HCT116 (cell line): ENCODE measurements around the gene TRMT11. TPM values are rescaled to one million over a fixed set of nuclear protein-coding genes. Genes with fewer than 3 reads are reported as not detected.

Experiments used
- ATAC-seq: fragments of 200-7000 bp; cut with Tn5 transposase; 2 replicates; pipeline ENCODE4 v1.9.1; 2020; ENCODE audit warnings: mild to moderate bottlenecking, moderate library complexity
- BruUV-seq: library from RNA; stranded (reverse); fragments of 400-500 nt; replicated peaks from 2 replicates; lab custom pipeline; 2021; lab: Mats Ljungman, UMichigan
- CTCF ChIA-PET: fragments of 300-600 bp; sonication (Branson Sonifier 250); formaldehyde crosslinking; loops from one replicate; lab custom pipeline; 2021; ENCODE audit warnings: antibody characterized with exemption; lab: Charles Lee
- POLR2A ChIA-PET: fragments of 300-600, 350-600 bp; sonication (Branson Sonifier 250); formaldehyde crosslinking; loops from one replicate; lab custom pipeline; 2021; ENCODE audit warnings: antibody characterized with exemption; lab: Charles Lee
- RAD21 ChIA-PET, 2 experiments: fragments of 300-600 bp; sonication (Branson Sonifier 250); formaldehyde crosslinking; loops; one replicate each; lab custom pipeline; 2023; ENCODE audit warnings: low total read pairs in 2 of 2; ENCODE audit not compliant: uncharacterized antibody in 2 of 2, unreplicated experiment in 2 of 2, low non-redundant PET in 1 of 2; lab: Charles Lee
- DNase-seq: peaks from one replicate; pipeline ENCODE4 v3.0.0-alpha.2; 2010; ENCODE audit warnings: low read depth, low spot score
- H2AFZ ChIP-seq: fragments of 200-600 bp; shearing (Covaris generic), sonication (generic); 2 replicates; pipeline ENCODE4 v1.6.1; 2017; ENCODE audit warnings: low read depth, mixed run types, mixed read lengths, antibody characterized with exemption, low read length; ENCODE audit not compliant: poor library complexity, severe bottlenecking
- H3K27ac ChIP-seq: 2 replicates; pipeline ENCODE4 v1.5.1; 2012; ENCODE audit warnings: low read depth, low read length
- H3K27me3 ChIP-seq: fragments of 200-600 bp; sonication (generic); 2 replicates; pipeline ENCODE4 v1.6.1; 2016; ENCODE audit warnings: mixed run types, low read length, mixed read lengths; ENCODE audit not compliant: insufficient read depth
- H3K36me3 ChIP-seq, 2 experiments: fragments of 200-500 bp in 1 of 2; fragments of 200-600 bp in 1 of 2; sonication (Bioruptor generic) in 1 of 2; sonication (generic) in 1 of 2; 2 replicates each; pipeline versions ENCODE4 v1.5.1 to v1.6.1; 2014 to 2016; ENCODE audit warnings: low read length in 2 of 2, inconsistent platforms in 1 of 2, mixed read lengths in 1 of 2, mixed run types in 1 of 2; ENCODE audit not compliant: insufficient read depth in 2 of 2, control insufficient read depth in 1 of 2
- H3K4me1 ChIP-seq, 2 experiments: fragments of 200-600 bp in 1 of 2; sonication (generic) in 1 of 2; 2 replicates each; pipeline versions ENCODE4 v1.5.1 to v1.6.1; 2012 to 2017; ENCODE audit warnings: low read length in 2 of 2, inconsistent platforms in 1 of 2, mild to moderate bottlenecking in 1 of 2, mixed read lengths in 1 of 2, mixed run types in 1 of 2, moderate library complexity in 1 of 2; ENCODE audit not compliant: insufficient read depth in 2 of 2, control insufficient read depth in 1 of 2
- H3K4me2 ChIP-seq: fragments of 200-600 bp; sonication (generic); 2 replicates; pipeline ENCODE4 v1.6.1; 2017; ENCODE audit warnings: mixed run types, low read length, mixed read lengths
- H3K4me3 ChIP-seq, 2 experiments: fragments of 200-600 bp in 1 of 2; sonication (generic) in 1 of 2; replicated peaks in 1 of 2; 2 replicates each; pipeline ENCODE4 v1.5.1; 2011 to 2016; ENCODE audit warnings: low read length in 2 of 2, control low read depth in 1 of 2, low read depth in 1 of 2, mild to moderate bottlenecking in 1 of 2, mixed read lengths in 1 of 2, mixed run types in 1 of 2
- H3K79me2 ChIP-seq: fragments of 200-600 bp; sonication (generic); 2 replicates; pipeline ENCODE4 v1.6.1; 2017; ENCODE audit warnings: mild to moderate bottlenecking, mixed run types, low read length, moderate library complexity, mixed read lengths; ENCODE audit not compliant: insufficient read depth
- H3K9ac ChIP-seq: fragments of 200-600 bp; sonication (generic); 2 replicates; pipeline ENCODE4 v1.6.1; 2016; ENCODE audit warnings: low read length, mixed read lengths
- H3K9me2 ChIP-seq: fragments of 200-600 bp; sonication (generic), shearing (Covaris generic); 2 replicates; pipeline ENCODE4 v1.6.1; 2017; ENCODE audit warnings: mixed run types, mild to moderate bottlenecking, moderate library complexity; ENCODE audit not compliant: insufficient read depth
- H3K9me3 ChIP-seq, 2 experiments: fragments of 200-500 bp in 1 of 2; fragments of 200-600 bp in 1 of 2; sonication (Bioruptor generic) in 1 of 2; sonication (generic) in 1 of 2; 2 replicates each; pipeline ENCODE4 v1.6.1; 2014 to 2017; ENCODE audit warnings: low read length in 2 of 2, mixed read lengths in 2 of 2, inconsistent platforms in 1 of 2, low read depth in 1 of 2, mild to moderate bottlenecking in 1 of 2, mixed run types in 1 of 2, moderate library complexity in 1 of 2; ENCODE audit not compliant: control insufficient read depth in 1 of 2, insufficient read depth in 1 of 2
- H4K20me1 ChIP-seq: fragments of 200-600 bp; sonication (generic), shearing (Covaris generic); 2 replicates; pipeline ENCODE4 v1.6.1; 2017; ENCODE audit warnings: mixed run types, mild to moderate bottlenecking, moderate library complexity; ENCODE audit not compliant: insufficient read depth
- CBX3 ChIP-seq: IDR thresholded peaks from 2 replicates; pipeline ENCODE4 v1.6.1; 2012; ENCODE audit warnings: low read depth
- CEBPB ChIP-seq: IDR thresholded peaks from 2 replicates; pipeline ENCODE4 v1.6.1; 2012; ENCODE audit warnings: low read depth
- EZH2 ChIP-seq: fragments of 200-600 bp; sonication (generic); IDR thresholded peaks from 2 replicates; pipeline ENCODE4 v1.6.1; 2017; ENCODE audit warnings: antibody characterized with exemption, mixed run types
- EZH2phosphoT487 ChIP-seq: fragments of 200-600 bp; IDR thresholded peaks from 2 replicates; pipeline ENCODE4 v1.6.1; 2018; ENCODE audit warnings: antibody characterized with exemption, borderline replicate concordance
- MAX ChIP-seq: IDR thresholded peaks from 2 replicates; pipeline ENCODE4 v1.6.1; 2012
- POLR2A ChIP-seq: IDR thresholded peaks from 2 replicates; pipeline ENCODE4 v1.7.0; 2011; ENCODE audit warnings: borderline replicate concordance; ENCODE audit not compliant: insufficient read depth, insufficient read length; ENCODE audit errors: extremely low read depth
- POLR2AphosphoS5 ChIP-seq: IDR thresholded peaks from 2 replicates; pipeline ENCODE4 v1.6.1; 2011; ENCODE audit warnings: mild to moderate bottlenecking, low read depth, low read length, moderate library complexity
- RAD21 ChIP-seq: IDR thresholded peaks from 2 replicates; pipeline ENCODE4 v1.6.1; 2012; ENCODE audit warnings: low read depth, mild to moderate bottlenecking
- SIN3A ChIP-seq: IDR thresholded peaks from 2 replicates; pipeline ENCODE4 v1.6.1; 2012; ENCODE audit warnings: low read depth
- SRF ChIP-seq: IDR thresholded peaks from 2 replicates; pipeline ENCODE4 v1.6.1; 2012; ENCODE audit warnings: low read depth
- ZBTB33 ChIP-seq: IDR thresholded peaks from 2 replicates; pipeline ENCODE4 v1.6.1; 2011; ENCODE audit warnings: mild to moderate bottlenecking, low read length, moderate library complexity; ENCODE audit not compliant: insufficient replicate concordance; ENCODE audit errors: extremely low read depth
- ZFX ChIP-seq: fragments of 450-650 bp; IDR thresholded peaks from 2 replicates; pipeline ENCODE4 v1.6.1; 2017
- intact Hi-C: fragments of 100-400 bp; cut with micrococcal nuclease; formaldehyde crosslinking; loops from 2 replicates; pipeline ENCODE4 v1.10.0; 2022
- total RNA-seq: library from RNA; stranded (reverse); gene quantifications from one replicate; pipeline ENCODE4 v1.2.1, GENCODE V29; 2021; ENCODE audit not compliant: unreplicated experiment
- TF ChIP-seq, protein P1 (sequence below): IDR thresholded peaks from 2 replicates; pipeline ENCODE4 v1.6.1; 2012; ENCODE audit warnings: low read depth
- TF ChIP-seq, protein P2 (sequence below), 3 experiments: fragments of 200-600 bp in 1 of 3; sonication (generic) in 1 of 3; IDR thresholded peaks in 2 of 3; conservative IDR thresholded peaks in 1 of 3; 2 replicates each; pipeline ENCODE4 v1.5.1; 2012 to 2017; ENCODE audit warnings: low read depth in 2 of 3, low read length in 2 of 3, antibody characterized with exemption in 1 of 3, borderline replicate concordance in 1 of 3, control low read depth in 1 of 3, mild to moderate bottlenecking in 1 of 3, mixed read lengths in 1 of 3, mixed run types in 1 of 3, moderate library complexity in 1 of 3; ENCODE audit not compliant: insufficient read depth in 1 of 3

The TRMT11 gene
- total RNA-seq, 1 experiment from 2014 or later: 41.8 TPM

GRCh38 chr6:126069449-126069848, 83.1 kb downstream of the TRMT11 start:
- no peaks in the 10 kb centered on the region for H3K79me2 ChIP-seq
- TF ChIP-seq, protein P1, sequence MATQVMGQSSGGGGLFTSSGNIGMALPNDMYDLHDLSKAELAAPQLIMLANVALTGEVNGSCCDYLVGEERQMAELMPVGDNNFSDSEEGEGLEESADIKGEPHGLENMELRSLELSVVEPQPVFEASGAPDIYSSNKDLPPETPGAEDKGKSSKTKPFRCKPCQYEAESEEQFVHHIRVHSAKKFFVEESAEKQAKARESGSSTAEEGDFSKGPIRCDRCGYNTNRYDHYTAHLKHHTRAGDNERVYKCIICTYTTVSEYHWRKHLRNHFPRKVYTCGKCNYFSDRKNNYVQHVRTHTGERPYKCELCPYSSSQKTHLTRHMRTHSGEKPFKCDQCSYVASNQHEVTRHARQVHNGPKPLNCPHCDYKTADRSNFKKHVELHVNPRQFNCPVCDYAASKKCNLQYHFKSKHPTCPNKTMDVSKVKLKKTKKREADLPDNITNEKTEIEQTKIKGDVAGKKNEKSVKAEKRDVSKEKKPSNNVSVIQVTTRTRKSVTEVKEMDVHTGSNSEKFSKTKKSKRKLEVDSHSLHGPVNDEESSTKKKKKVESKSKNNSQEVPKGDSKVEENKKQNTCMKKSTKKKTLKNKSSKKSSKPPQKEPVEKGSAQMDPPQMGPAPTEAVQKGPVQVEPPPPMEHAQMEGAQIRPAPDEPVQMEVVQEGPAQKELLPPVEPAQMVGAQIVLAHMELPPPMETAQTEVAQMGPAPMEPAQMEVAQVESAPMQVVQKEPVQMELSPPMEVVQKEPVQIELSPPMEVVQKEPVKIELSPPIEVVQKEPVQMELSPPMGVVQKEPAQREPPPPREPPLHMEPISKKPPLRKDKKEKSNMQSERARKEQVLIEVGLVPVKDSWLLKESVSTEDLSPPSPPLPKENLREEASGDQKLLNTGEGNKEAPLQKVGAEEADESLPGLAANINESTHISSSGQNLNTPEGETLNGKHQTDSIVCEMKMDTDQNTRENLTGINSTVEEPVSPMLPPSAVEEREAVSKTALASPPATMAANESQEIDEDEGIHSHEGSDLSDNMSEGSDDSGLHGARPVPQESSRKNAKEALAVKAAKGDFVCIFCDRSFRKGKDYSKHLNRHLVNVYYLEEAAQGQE: no peak
- TF ChIP-seq EZH2: no peak
- TF ChIP-seq ZBTB33: no peak
- no peak for TF ChIP-seq CBX3
- no peak for TF ChIP-seq POLR2A
- no peak for TF ChIP-seq SRF
- no peak for TF ChIP-seq POLR2AphosphoS5
- no peak for TF ChIP-seq SIN3A
- TF ChIP-seq, protein P2, sequence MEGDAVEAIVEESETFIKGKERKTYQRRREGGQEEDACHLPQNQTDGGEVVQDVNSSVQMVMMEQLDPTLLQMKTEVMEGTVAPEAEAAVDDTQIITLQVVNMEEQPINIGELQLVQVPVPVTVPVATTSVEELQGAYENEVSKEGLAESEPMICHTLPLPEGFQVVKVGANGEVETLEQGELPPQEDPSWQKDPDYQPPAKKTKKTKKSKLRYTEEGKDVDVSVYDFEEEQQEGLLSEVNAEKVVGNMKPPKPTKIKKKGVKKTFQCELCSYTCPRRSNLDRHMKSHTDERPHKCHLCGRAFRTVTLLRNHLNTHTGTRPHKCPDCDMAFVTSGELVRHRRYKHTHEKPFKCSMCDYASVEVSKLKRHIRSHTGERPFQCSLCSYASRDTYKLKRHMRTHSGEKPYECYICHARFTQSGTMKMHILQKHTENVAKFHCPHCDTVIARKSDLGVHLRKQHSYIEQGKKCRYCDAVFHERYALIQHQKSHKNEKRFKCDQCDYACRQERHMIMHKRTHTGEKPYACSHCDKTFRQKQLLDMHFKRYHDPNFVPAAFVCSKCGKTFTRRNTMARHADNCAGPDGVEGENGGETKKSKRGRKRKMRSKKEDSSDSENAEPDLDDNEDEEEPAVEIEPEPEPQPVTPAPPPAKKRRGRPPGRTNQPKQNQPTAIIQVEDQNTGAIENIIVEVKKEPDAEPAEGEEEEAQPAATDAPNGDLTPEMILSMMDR (IDR thresholded peaks at IDR 0.05 in 2 of 3, conservative IDR thresholded peaks at IDR 0.05 in 1 of 3; ENCODE audit: borderline replicate concordance in 1 of 3, insufficient read depth in 1 of 3, low read depth in 2 of 3, low read length in 2 of 3): no peak
- TF ChIP-seq ZFX: no peak
- no peak for TF ChIP-seq CEBPB
- TF ChIP-seq RAD21: no peak
- TF ChIP-seq EZH2phosphoT487: no peak
- no peak for TF ChIP-seq MAX
- ChIA-PET RAD21 (no interaction called here), CTCF (no interaction called here), POLR2A (no interaction called here)
- no peak overlapping the region for H3K9ac ChIP-seq
- DNase-seq (no peak), ATAC-seq (no peak)
- H3K27ac ChIP-seq: no peak overlapping the region
- no peaks in the 10 kb centered on the region for H4K20me1 ChIP-seq
- no peaks in the 10 kb centered on the region for H3K36me3 ChIP-seq
- H3K27me3 ChIP-seq: no peaks in the 10 kb centered on the region
- no peak overlapping the region for H2AFZ ChIP-seq
- no peak overlapping the region for H3K4me2 ChIP-seq
- BruUV-seq: no TSS peak
- intact Hi-C loops: no loop called here
- H3K9me2 ChIP-seq: no peaks in the 10 kb centered on the region
- H3K9me3 ChIP-seq: no peaks in the 10 kb centered on the region
- no peaks in the 10 kb centered on the region for H3K4me1 ChIP-seq
- no peak overlapping the region for H3K4me3 ChIP-seq
